SK-N-SH (cell line): Measurements from ENCODE around the gene SPAG6. TPM values are rescaled to one million over a fixed set of nuclear protein-coding genes. Genes with fewer than 3 reads are reported as not detected.

Experiments
- CTCF ChIA-PET: fragments of 300-600, 350-600 bp; formaldehyde crosslinking; extraction: SDS; loops from one replicate; lab custom pipeline; 2021; lab: Yijun Ruan, JAX
- POLR2A ChIA-PET: fragments of 350-600 bp; sonication (Branson Sonifier 250); formaldehyde crosslinking; extraction: SDS; loops from one replicate; lab custom pipeline; 2020; ENCODE audit warnings: antibody characterized with exemption, inconsistent platforms; lab: Yijun Ruan, JAX
- DNase-seq: peaks from one replicate; pipeline ENCODE4 v3.0.0; 2012
- H2AFZ ChIP-seq: fragments of 200-600 bp; sonication (generic); 2 replicates; pipeline ENCODE4 v1.8.1; 2016; ENCODE audit warnings: antibody characterized with exemption, mild to moderate bottlenecking, low read depth
- H3F3A ChIP-seq: fragments of 200-600 bp; sonication (generic); replicated peaks from 2 replicates; pipeline ENCODE3; 2016; ENCODE audit warnings: antibody characterized with exemption, mild to moderate bottlenecking; ENCODE audit not compliant: insufficient read depth
- H3K27ac ChIP-seq, 2 experiments: fragments of 200-500 bp in 1 of 2; fragments of 200-600 bp in 1 of 2; sonication (Bioruptor generic) in 1 of 2; sonication (generic), shearing (Covaris generic) in 1 of 2; 2 replicates each; pipeline versions ENCODE4 v1.5.1 to v1.6.1; 2014 to 2016; ENCODE audit warnings: low read depth in 2 of 2, inconsistent platforms in 1 of 2, low read length in 1 of 2, mild to moderate bottlenecking in 1 of 2, mixed read lengths in 1 of 2
- H3K27me3 ChIP-seq: fragments of 200-600 bp; sonication (generic), shearing (Covaris generic); 2 replicates; pipeline ENCODE4 v1.6.1; 2016; ENCODE audit warnings: mixed run types; ENCODE audit not compliant: insufficient read depth
- H3K36me3 ChIP-seq, 2 experiments: fragments of 200-500 bp in 1 of 2; fragments of 200-600 bp in 1 of 2; sonication (Bioruptor generic) in 1 of 2; sonication (generic) in 1 of 2; replicated peaks in 1 of 2; 2 replicates each; pipeline versions ENCODE3 to v1.5.1; 2014 to 2016; ENCODE audit warnings: low read length in 1 of 2, mild to moderate bottlenecking in 1 of 2; ENCODE audit not compliant: insufficient read depth in 2 of 2, control insufficient read depth in 1 of 2
- H3K4me1 ChIP-seq, 2 experiments: fragments of 200-500 bp in 1 of 2; fragments of 200-600 bp in 1 of 2; sonication (Bioruptor generic) in 1 of 2; sonication (generic), shearing (Covaris generic) in 1 of 2; 2 replicates each; pipeline versions ENCODE4 v1.5.1 to v1.6.1; 2014 to 2016; ENCODE audit warnings: low read depth in 1 of 2, low read length in 1 of 2, mixed run types in 1 of 2; ENCODE audit not compliant: insufficient read depth in 2 of 2, control insufficient read depth in 1 of 2
- H3K4me2 ChIP-seq: fragments of 200-600 bp; sonication (generic), shearing (Covaris generic); 2 replicates; pipeline ENCODE4 v1.6.1; 2017; ENCODE audit warnings: mixed run types
- H3K4me3 ChIP-seq, 2 experiments: fragments of 200-500 bp in 1 of 2; fragments of 200-600 bp in 1 of 2; sonication (Bioruptor generic) in 1 of 2; sonication (generic), shearing (Covaris generic) in 1 of 2; 2 replicates each; pipeline versions ENCODE4 v1.5.1 to v1.8.1; 2014 to 2016; ENCODE audit warnings: low read depth in 2 of 2, inconsistent platforms in 1 of 2, low read length in 1 of 2, mild to moderate bottlenecking in 1 of 2, mixed read lengths in 1 of 2, moderate library complexity in 1 of 2
- H3K79me2 ChIP-seq: fragments of 200-600 bp; sonication (generic); 2 replicates; pipeline ENCODE4 v1.8.1; 2017; ENCODE audit warnings: mild to moderate bottlenecking; ENCODE audit not compliant: insufficient read depth
- H3K9ac ChIP-seq: fragments of 200-600 bp; sonication (generic); 2 replicates; pipeline ENCODE4 v1.6.1; 2017; ENCODE audit warnings: mixed run types
- H3K9me2 ChIP-seq: fragments of 200-600 bp; sonication (generic); 2 replicates; pipeline ENCODE4 v1.6.1; 2017; ENCODE audit warnings: mixed run types
- H3K9me3 ChIP-seq: fragments of 200-600 bp; sonication (generic); 2 replicates; pipeline ENCODE4 v1.6.1; 2017; ENCODE audit warnings: mixed run types, mild to moderate bottlenecking, moderate library complexity
- H4K20me1 ChIP-seq: fragments of 200-600 bp; sonication (generic); 2 replicates; pipeline ENCODE4 v1.6.1; 2017; ENCODE audit warnings: mild to moderate bottlenecking, mixed run types; ENCODE audit not compliant: insufficient read depth
- CTCF ChIP-seq: fragments of 200-600 bp; sonication (generic); IDR thresholded peaks from 2 replicates; pipeline ENCODE4 v1.6.1; 2017; ENCODE audit warnings: antibody characterized with exemption, mild to moderate bottlenecking, moderate library complexity
- EZH2phosphoT487 ChIP-seq: fragments of 200-600 bp; sonication (generic); IDR thresholded peaks from 2 replicates; pipeline ENCODE4 v1.6.1; 2017; ENCODE audit warnings: low read depth, mixed run types, mild to moderate bottlenecking, antibody characterized with exemption, moderate library complexity, borderline replicate concordance
- FOSL2 ChIP-seq: IDR thresholded peaks from 2 replicates; pipeline ENCODE4 v1.4.0; 2012; ENCODE audit warnings: low read depth, mild to moderate bottlenecking, moderate library complexity, borderline replicate concordance
- GATA2 ChIP-seq: sonication (generic); formaldehyde crosslinking; IDR thresholded peaks from 2 replicates; pipeline ENCODE4 v1.5.0; 2020; ENCODE audit warnings: mild to moderate bottlenecking, missing genetic modification reagents
- JUND ChIP-seq: IDR thresholded peaks from 2 replicates; pipeline ENCODE4 v1.4.0; 2012
- MAX ChIP-seq: IDR thresholded peaks from 2 replicates; pipeline ENCODE4 v1.4.0; 2012; ENCODE audit warnings: low read depth
- MEF2A ChIP-seq: IDR thresholded peaks from 2 replicates; pipeline ENCODE4 v1.4.0; 2012; ENCODE audit warnings: low read depth, borderline replicate concordance
- MXI1 ChIP-seq: IDR thresholded peaks from 2 replicates; pipeline ENCODE4 v1.6.1; 2012; ENCODE audit warnings: mild to moderate bottlenecking, low read depth, low read length, improper control_type of control experiment
- NFIC ChIP-seq: IDR thresholded peaks from 2 replicates; pipeline ENCODE4 v1.4.0; 2012; ENCODE audit warnings: borderline replicate concordance
- PBX3 ChIP-seq: IDR thresholded peaks from 2 replicates; pipeline ENCODE4; 2012
- REST ChIP-seq: IDR thresholded peaks from 2 replicates; pipeline ENCODE4 v1.6.1; 2012; ENCODE audit warnings: mild to moderate bottlenecking, low read depth, low read length, moderate library complexity
- RFX5 ChIP-seq: IDR thresholded peaks from 2 replicates; pipeline ENCODE4 v1.6.1; 2012; ENCODE audit warnings: mild to moderate bottlenecking, improper control_type of control experiment, low read length
- RXRA ChIP-seq: IDR thresholded peaks from 2 replicates; pipeline ENCODE4 v1.4.0; 2012; ENCODE audit warnings: low read depth, mild to moderate bottlenecking, borderline replicate concordance
- SIN3A ChIP-seq: IDR thresholded peaks from 2 replicates; pipeline ENCODE4 v1.6.1; 2012; ENCODE audit warnings: low read depth, mild to moderate bottlenecking, low read length, moderate library complexity, borderline replicate concordance
- SMC3 ChIP-seq: IDR thresholded peaks from 2 replicates; pipeline ENCODE4 v1.6.1; 2012; ENCODE audit warnings: low read depth, low read length, improper control_type of control experiment
- TEAD4 ChIP-seq: IDR thresholded peaks from 2 replicates; pipeline ENCODE4 v1.4.0; 2012; ENCODE audit warnings: mild to moderate bottlenecking, borderline replicate concordance; ENCODE audit not compliant: insufficient read depth
- USF1 ChIP-seq: IDR thresholded peaks from 2 replicates; pipeline ENCODE4 v1.4.0; 2012; ENCODE audit warnings: low read depth, borderline replicate concordance
- ZBTB33 ChIP-seq: IDR thresholded peaks from 2 replicates; pipeline ENCODE4 v1.4.0; 2012; ENCODE audit warnings: low read depth, borderline replicate concordance
- WGBS: methylation state at CpG from one replicate; pipeline ENCODE4 v1.1.6; 2017; ENCODE audit warnings: low lambda C conversion rate; 5-methylcytosine and 5-hydroxymethylcytosine counted together
- polyA plus RNA-seq, 3 experiments: library from polyadenylated mRNA; depleted of rRNA; stranded (reverse); fragments of >200 nt; gene quantifications; 2 replicates each; pipeline ENCODE4 v1.2.3, GENCODE V29; 2012

The SPAG6 gene
- polyA plus RNA-seq, 1 of the 3 experiments (the other 2 are of a cell fraction), result 0.77 TPM

- no peaks in the 10 kb centered on the region for H3K4me1 ChIP-seq
- ChIA-PET CTCF (no interaction called here), POLR2A (no interaction called here)
- H3K27me3 ChIP-seq, result no peaks in the 10 kb centered on the region
- DNase-seq, result no peak
- H3K36me3 ChIP-seq, result no peaks in the 10 kb centered on the region
- no peak overlapping the region for H3K9ac ChIP-seq
- H2AFZ ChIP-seq, result no peak overlapping the region
- H3K9me3 ChIP-seq, result no peaks in the 10 kb centered on the region
- no peak overlapping the region for H3K4me2 ChIP-seq
- no peaks in the 10 kb centered on the region for H4K20me1 ChIP-seq
- no peak overlapping the region for H3K27ac ChIP-seq
- H3K4me3 ChIP-seq, result no peak overlapping the region
- no peaks in the 10 kb centered on the region for H3K9me2 ChIP-seq
- no peaks in the 10 kb centered on the region for H3F3A ChIP-seq
- H3K79me2 ChIP-seq, result no peaks in the 10 kb centered on the region
- 84% methylated on average over 9 of the region's 9 CpGs for WGBS
- TF ChIP-seq CTCF (no peak), SMC3 (no peak), GATA2 (no peak), TEAD4 (no peak), EZH2phosphoT487 (no peak), JUND (no peak), PBX3 (no peak), FOSL2 (no peak)
Measured at GRCh38 chr10:22372917-22373316, 27.6 kb downstream of the SPAG6 start.

GRCh38 chr10:22374489-22375126 is 29.3 kb downstream of the SPAG6 start:
- H3K9ac ChIP-seq, result no peak overlapping the region
- 76% methylated on average over 3 of the region's 3 CpGs for WGBS
- POLR2A ChIA-PET, result no interaction called here

More at GRCh38 chr10:22374489-22375126, 29.3 kb downstream of the SPAG6 start:
- TF ChIP-seq TEAD4 (no peak), JUND (no peak), SMC3 (no peak), MAX (no peak), MXI1 (no peak), NFIC (no peak), MEF2A (no peak), ZBTB33 (no peak), RXRA (no peak), RFX5 (no peak), FOSL2 (no peak), REST (no peak), USF1 (no peak), SIN3A (no peak)
- Histone ChIP-seq H3K79me2 (no peaks in the 10 kb centered on the region), H3K27ac (no peak overlapping the region), H4K20me1 (no peaks in the 10 kb centered on the region), H3K9me2 (no peaks in the 10 kb centered on the region), H3F3A (no peaks in the 10 kb centered on the region), H2AFZ (no peak overlapping the region), H3K9me3 (no peaks in the 10 kb centered on the region), H3K4me3 (no peak overlapping the region), H3K4me2 (no peak overlapping the region), H3K4me1 (no peaks in the 10 kb centered on the region), H3K36me3 (no peaks in the 10 kb centered on the region), H3K27me3 (no peaks in the 10 kb centered on the region)
- CTCF ChIA-PET, result no interaction called here
- DNase-seq, result no peak
